ENCODE data around the gene COX20. TPM values are rescaled to one million over a fixed set of nuclear protein-coding genes. Genes with fewer than 3 reads are reported as not detected.

COX20 gene
- polyA plus RNA-seq, 1 donor (not counting 4 experiments of a cell fraction or from before 2014, with no cell fraction given), result 66.1 TPM

GRCh38 chr1:244887281-244887680, 51.8 kb downstream of the COX20 start:
- no peak for DNase-seq (ENCODE audit: low read depth, low spot score)
- Histone ChIP-seq H3K79me2 (ENCODE audit: control insufficient read depth, insufficient read depth, low read length) (no peaks in the 10 kb centered on the region), H3K36me3 (ENCODE audit: control insufficient read depth in 2 of 2, extremely low read depth in 1 of 2, insufficient read depth in 2 of 2, low read length in 2 of 2) (no peaks in the 10 kb centered on the region), H3K4me3 (ENCODE audit: control insufficient read depth in 2 of 3, extremely low read depth in 1 of 3, insufficient read depth in 2 of 3, low read depth in 1 of 3, low read length in 3 of 3) (no peak overlapping the region), H3K9ac (ENCODE audit: control insufficient read depth, extremely low read depth, insufficient read depth, low read length) (no peak overlapping the region), H3K9me3 (ENCODE audit: control insufficient read depth, low read depth, low read length) (no peaks in the 10 kb centered on the region), H2AFZ (ENCODE audit: control insufficient read depth, low read length) (no peak overlapping the region), H3K27ac (ENCODE audit: control insufficient read depth, insufficient read depth, low read length) (no peak overlapping the region), H3K9me1 (ENCODE audit: control insufficient read depth, extremely low read depth, insufficient read depth, low read length) (no peaks in the 10 kb centered on the region), H3K27me3 (ENCODE audit: control insufficient read depth, extremely low read depth, insufficient read depth, low read length) (no peaks in the 10 kb centered on the region), H3K4me1 (ENCODE audit: control insufficient read depth, extremely low read depth, insufficient read depth, low read length) (no peaks in the 10 kb centered on the region), H4K20me1 (ENCODE audit: control insufficient read depth, extremely low read depth, insufficient read depth, low read length) (no peaks in the 10 kb centered on the region), H3K4me2 (ENCODE audit: control insufficient read depth, extremely low read depth, insufficient read depth, low read depth, low read length) (no peak overlapping the region)
- dilution Hi-C loops (cut with MboI; ENCODE audit: extremely low pct_ligation_motif_present, low sequenced_read_pairs), result no loop called here
- TF ChIP-seq EZH2 (IDR thresholded peaks at IDR 0.05; ENCODE audit: low read length) (no peak), CTCF (optimal IDR thresholded peaks at IDR 0.05 in 1 of 3, IDR thresholded peaks at IDR 0.05 in 1 of 3, conservative IDR thresholded peaks at IDR 0.05 in 1 of 3; ENCODE audit: extremely low read depth in 1 of 3, insufficient read depth in 2 of 3, low read length in 3 of 3) (no peak)
- no peak for FAIRE-seq

GRCh38 chr1:244893836-244894235, 58.4 kb downstream of the COX20 start:
- Histone ChIP-seq H3K4me2 (ENCODE audit: control insufficient read depth, extremely low read depth, insufficient read depth, low read depth, low read length) (no peak overlapping the region), H3K4me3 (ENCODE audit: control insufficient read depth in 2 of 3, extremely low read depth in 1 of 3, insufficient read depth in 2 of 3, low read depth in 1 of 3, low read length in 3 of 3) (no peak overlapping the region), H3K9me3 (ENCODE audit: control insufficient read depth, low read depth, low read length) (no peaks in the 10 kb centered on the region), H3K36me3 (ENCODE audit: control insufficient read depth in 2 of 2, extremely low read depth in 1 of 2, insufficient read depth in 2 of 2, low read length in 2 of 2) (no peaks in the 10 kb centered on the region), H4K20me1 (ENCODE audit: control insufficient read depth, extremely low read depth, insufficient read depth, low read length) (no peaks in the 10 kb centered on the region), H3K4me1 (ENCODE audit: control insufficient read depth, extremely low read depth, insufficient read depth, low read length) (no peaks in the 10 kb centered on the region), H3K27me3 (ENCODE audit: control insufficient read depth, extremely low read depth, insufficient read depth, low read length) (no peaks in the 10 kb centered on the region), H3K79me2 (ENCODE audit: control insufficient read depth, insufficient read depth, low read length) (no peaks in the 10 kb centered on the region), H2AFZ (ENCODE audit: control insufficient read depth, low read length) (no peak overlapping the region), H3K27ac (ENCODE audit: control insufficient read depth, insufficient read depth, low read length) (no peak overlapping the region), H3K9me1 (ENCODE audit: control insufficient read depth, extremely low read depth, insufficient read depth, low read length) (no peaks in the 10 kb centered on the region), H3K9ac (ENCODE audit: control insufficient read depth, extremely low read depth, insufficient read depth, low read length) (no peak overlapping the region)
- FAIRE-seq, result no peak
- TF ChIP-seq EZH2 (IDR thresholded peaks at IDR 0.05; ENCODE audit: low read length) (no peak), CTCF (optimal IDR thresholded peaks at IDR 0.05 in 1 of 3, IDR thresholded peaks at IDR 0.05 in 1 of 3, conservative IDR thresholded peaks at IDR 0.05 in 1 of 3; ENCODE audit: extremely low read depth in 1 of 3, insufficient read depth in 2 of 3, low read length in 3 of 3) (no peak)
- dilution Hi-C loops (cut with MboI; ENCODE audit: extremely low pct_ligation_motif_present, low sequenced_read_pairs), result no loop called here
- DNase-seq (ENCODE audit: low read depth, low spot score), result no peak

Other genes starting within 250 kb of the COX20 start
- 22.8 to 33.9 TPM (median 23.0 TPM) in 3 replicates for gene DESI2, start 182.5 kb upstream of the COX20 start, polyA plus RNA-seq
- gene HNRNPU, start 28.9 kb downstream of the COX20 start, polyA plus RNA-seq, result 84.3 to 220 TPM (median 179 TPM) in 3 replicates

Measured in keratinocyte (primary cell).